ENCODE measurements around the gene COL15A1. TPM values are rescaled to one million over a fixed set of nuclear protein-coding genes. Genes with fewer than 3 reads are reported as not detected.

COL15A1 gene
- total RNA-seq, 2 donors from 2014 or later, result not detected

DNA sequence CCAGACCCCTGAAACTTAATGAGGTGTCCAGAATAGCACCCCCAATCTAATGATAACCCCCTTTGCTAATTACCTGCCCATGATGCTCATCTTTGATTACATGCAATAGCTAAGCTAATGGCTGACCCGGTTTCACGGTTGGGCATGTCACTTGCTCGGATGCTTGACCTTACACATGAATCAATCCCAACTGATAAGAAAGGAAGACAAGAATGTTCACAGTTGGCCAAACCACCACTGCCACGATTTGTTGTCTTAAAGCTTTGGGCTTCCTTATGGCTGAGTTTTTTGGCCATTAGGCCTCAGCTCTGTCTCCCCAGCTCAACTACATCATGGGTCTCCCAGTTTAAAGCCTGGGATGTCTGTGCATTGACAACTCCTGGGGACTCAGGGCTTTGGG, 108.1 kb downstream of the COL15A1 start:
- no peak overlapping the region for H3K27ac Mint-ChIP-seq
- H3K4me3 Mint-ChIP-seq, result no peak overlapping the region
- no peaks in the 10 kb centered on the region for H3K9me3 ChIP-seq (ENCODE audit: control insufficient read depth, low read length, poor library complexity, severe bottlenecking)
- DNase-seq (no peak), ATAC-seq (no peak)
- H3K36me3 Mint-ChIP-seq (ENCODE audit: low read depth), result no peaks in the 10 kb centered on the region
- no peaks in the 10 kb centered on the region for H3K27me3 Mint-ChIP-seq
- H3K4me1 Mint-ChIP-seq, result peaks cover 35% of the 10 kb centered on the region

DNA sequence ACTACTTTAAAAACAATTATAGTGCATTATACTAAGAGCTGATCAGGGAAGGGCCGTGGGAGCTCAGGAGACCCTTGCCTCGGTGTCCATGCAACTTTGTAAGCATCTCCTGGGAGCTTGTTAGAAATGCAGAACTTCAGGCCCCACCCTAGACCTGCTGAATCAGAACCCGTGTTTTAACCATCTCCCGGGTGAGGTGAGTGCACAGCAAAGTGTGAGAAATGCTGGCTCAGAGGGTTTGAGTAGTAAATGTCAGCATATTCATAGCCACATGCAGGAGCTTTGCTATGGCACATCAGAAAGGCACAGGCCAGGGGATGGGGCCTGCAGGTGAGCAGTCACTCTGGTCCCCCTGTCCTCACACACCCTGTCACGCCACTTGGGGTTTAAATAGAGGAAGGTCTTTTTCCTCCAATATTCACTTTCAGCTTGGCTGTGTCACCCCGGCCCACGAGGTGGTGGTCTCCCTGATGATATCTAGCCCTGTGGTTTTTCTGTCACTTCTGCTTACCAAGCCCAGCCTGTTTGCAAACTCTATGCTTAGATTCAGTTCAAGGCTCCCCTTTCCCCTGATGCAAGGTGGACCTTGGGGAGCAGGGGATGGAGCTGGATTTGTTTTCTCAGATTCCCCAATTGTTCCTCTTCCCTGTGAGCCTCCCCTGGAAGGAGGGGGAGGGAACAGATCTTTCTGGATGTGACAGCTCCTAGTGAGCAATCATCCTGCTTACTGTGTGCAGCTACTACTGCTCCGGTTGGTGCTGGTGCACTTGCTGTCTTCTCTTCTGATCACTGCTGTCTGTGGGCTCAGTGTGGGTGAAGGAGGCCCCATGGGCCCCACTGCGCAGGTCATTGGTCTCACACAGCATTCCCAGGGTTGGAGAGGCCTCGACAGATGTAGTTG, 109.4 kb downstream of the COL15A1 start:
- DNase-seq (no peak), ATAC-seq (no peak)
- H3K36me3 Mint-ChIP-seq (ENCODE audit: low read depth), result no peaks in the 10 kb centered on the region
- H3K27me3 Mint-ChIP-seq, result no peaks in the 10 kb centered on the region
- peak overlapping the region; percentile 60 for H3K27ac Mint-ChIP-seq
- H3K9me3 ChIP-seq (ENCODE audit: control insufficient read depth, low read length, poor library complexity, severe bottlenecking), result no peaks in the 10 kb centered on the region
- peak overlapping the region; percentile 52 for H3K4me3 Mint-ChIP-seq
- peaks cover 47% of the 10 kb centered on the region for H3K4me1 Mint-ChIP-seq

DNA sequence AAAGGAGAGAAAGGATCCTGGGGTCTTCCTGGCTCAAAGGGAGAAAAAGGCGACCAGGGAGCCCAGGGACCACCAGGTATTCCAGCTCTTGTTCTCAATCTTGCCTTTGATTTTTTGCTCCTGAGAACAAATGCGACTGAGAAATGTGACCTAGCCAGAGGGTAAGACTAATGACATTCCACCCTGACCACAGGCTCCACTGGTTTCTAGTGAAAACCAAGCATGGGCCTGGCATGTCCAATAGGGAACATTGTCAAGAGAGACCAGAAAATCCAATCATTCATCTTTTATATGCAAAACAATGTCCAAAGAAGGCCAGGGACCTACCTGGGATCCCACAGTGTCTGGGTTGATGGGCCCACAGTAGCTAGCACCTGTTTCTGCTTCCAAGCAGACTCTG, 110.9 kb downstream of the COL15A1 start:
- H3K9me3 ChIP-seq (ENCODE audit: control insufficient read depth, low read length, poor library complexity, severe bottlenecking), result no peaks in the 10 kb centered on the region
- Mint-ChIP-seq H3K36me3 (ENCODE audit: low read depth) (no peaks in the 10 kb centered on the region), H3K27me3 (no peaks in the 10 kb centered on the region), H3K4me1 (peaks cover 57% of the 10 kb centered on the region), H3K27ac (peak overlapping the region; percentile 60), H3K4me3 (no peak overlapping the region)
- no peak for DNase-seq
- ATAC-seq, result no peak

DNA sequence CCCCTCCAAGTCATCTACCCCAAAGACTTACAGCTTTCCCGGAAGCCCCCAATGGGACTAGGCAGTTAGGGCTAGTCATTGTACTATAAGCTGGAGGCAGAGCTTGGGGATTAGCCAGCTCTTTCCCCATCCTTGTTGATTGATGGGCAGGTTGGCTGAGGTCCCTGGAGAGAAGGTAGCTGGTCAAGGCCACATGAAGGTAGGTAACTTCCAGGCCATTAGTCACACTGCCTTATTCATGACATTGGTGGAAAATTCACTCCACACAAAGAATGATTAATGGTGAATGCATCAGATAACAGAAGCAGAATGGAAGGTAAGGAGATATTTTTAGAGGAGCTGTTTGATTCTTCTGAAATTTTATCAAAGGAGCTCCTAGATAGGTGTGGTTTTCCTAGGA, 111.7 kb downstream of the COL15A1 start:
- DNase-seq (no peak), ATAC-seq (no peak)
- Mint-ChIP-seq H3K36me3 (ENCODE audit: low read depth) (no peaks in the 10 kb centered on the region), H3K27me3 (no peaks in the 10 kb centered on the region), H3K4me1 (peaks cover 58% of the 10 kb centered on the region), H3K4me3 (peak overlapping the region; percentile 25), H3K27ac (no peak overlapping the region)
- H3K9me3 ChIP-seq (ENCODE audit: control insufficient read depth, low read length, poor library complexity, severe bottlenecking), result no peaks in the 10 kb centered on the region

DNA sequence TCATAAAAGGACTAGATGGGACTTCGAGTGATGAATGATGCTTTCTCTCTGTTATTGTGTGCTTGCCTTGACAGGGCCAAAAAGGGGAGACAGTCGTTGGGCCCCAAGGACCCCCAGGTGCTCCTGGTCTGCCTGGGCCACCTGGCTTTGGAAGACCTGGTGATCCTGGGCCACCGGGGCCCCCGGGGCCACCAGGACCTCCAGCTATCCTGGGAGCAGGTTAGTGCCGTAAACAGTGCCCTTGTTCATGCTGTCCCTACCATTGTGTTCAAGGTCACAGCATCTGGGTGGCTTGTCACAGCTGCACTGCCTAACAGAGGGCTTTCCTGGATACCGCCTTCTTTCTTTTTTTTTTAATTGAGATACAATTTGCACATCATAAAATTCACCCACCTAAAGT, 112.5 kb downstream of the COL15A1 start:
- Mint-ChIP-seq H3K27me3 (no peaks in the 10 kb centered on the region), H3K4me3 (no peak overlapping the region), H3K36me3 (ENCODE audit: low read depth) (no peaks in the 10 kb centered on the region), H3K4me1 (peaks cover 58% of the 10 kb centered on the region), H3K27ac (no peak overlapping the region)
- no peaks in the 10 kb centered on the region for H3K9me3 ChIP-seq (ENCODE audit: control insufficient read depth, low read length, poor library complexity, severe bottlenecking)
- DNase-seq (no peak), ATAC-seq (no peak)

DNA sequence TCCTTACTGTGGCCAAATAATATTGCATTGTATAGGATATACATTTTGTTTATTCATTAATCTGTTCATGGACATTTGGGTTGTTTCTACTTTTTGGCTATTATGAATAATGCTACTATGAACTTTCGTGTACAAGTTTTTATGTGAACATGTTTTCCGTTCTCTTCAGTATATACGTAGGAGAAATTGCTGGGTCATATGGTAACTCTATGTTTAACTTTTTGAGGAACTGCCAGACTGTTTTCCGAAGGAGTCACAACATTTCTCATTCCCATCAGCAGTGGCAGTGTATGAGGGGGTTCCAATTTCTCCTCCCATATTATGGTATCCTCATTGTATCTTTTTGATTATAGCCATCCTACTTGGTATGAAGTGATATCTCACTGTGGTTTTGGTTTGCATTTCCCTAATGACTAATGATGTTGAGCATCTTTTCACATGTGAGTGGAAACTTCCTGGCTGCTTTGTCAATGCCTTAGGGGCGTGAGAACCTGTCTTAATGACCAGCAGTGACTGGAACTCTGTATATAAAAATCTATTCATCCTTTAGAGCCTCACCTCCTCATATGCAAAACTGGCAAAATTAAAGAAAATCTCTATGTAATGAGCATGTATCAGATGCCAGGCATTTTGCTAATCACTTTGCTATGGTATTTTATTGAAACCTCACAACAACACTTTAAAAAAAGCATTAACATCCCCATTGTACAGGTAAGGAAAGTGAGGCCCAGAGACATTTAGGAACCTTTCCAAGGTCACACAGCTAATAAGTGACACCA, 113.4 kb downstream of the COL15A1 start:
- no peaks in the 10 kb centered on the region for H3K36me3 Mint-ChIP-seq (ENCODE audit: low read depth)
- DNase-seq (no peak), ATAC-seq (peak; percentile 33)
- no peaks in the 10 kb centered on the region for H3K27me3 Mint-ChIP-seq
- H3K9me3 ChIP-seq (ENCODE audit: control insufficient read depth, low read length, poor library complexity, severe bottlenecking), result no peaks in the 10 kb centered on the region
- peak overlapping the region; percentile 96 for H3K4me3 Mint-ChIP-seq
- H3K27ac Mint-ChIP-seq, result peak overlapping the region; percentile 89
- H3K4me1 Mint-ChIP-seq, result peaks cover 58% of the 10 kb centered on the region

- Mint-ChIP-seq H3K27ac (peak overlapping the region; percentile 89), H3K36me3 (ENCODE audit: low read depth) (no peaks in the 10 kb centered on the region), H3K27me3 (no peaks in the 10 kb centered on the region), H3K4me1 (peaks cover 51% of the 10 kb centered on the region), H3K4me3 (peak overlapping the region; percentile 96)
- no peaks in the 10 kb centered on the region for H3K9me3 ChIP-seq (ENCODE audit: control insufficient read depth, low read length, poor library complexity, severe bottlenecking)
- ATAC-seq (peak; percentile 85), DNase-seq (peak in 2 of 3 donors; percentile 20 to 26)
Measured at GRCh38 chr9:99057665-99058625, 114.2 kb downstream of the COL15A1 start.

DNA sequence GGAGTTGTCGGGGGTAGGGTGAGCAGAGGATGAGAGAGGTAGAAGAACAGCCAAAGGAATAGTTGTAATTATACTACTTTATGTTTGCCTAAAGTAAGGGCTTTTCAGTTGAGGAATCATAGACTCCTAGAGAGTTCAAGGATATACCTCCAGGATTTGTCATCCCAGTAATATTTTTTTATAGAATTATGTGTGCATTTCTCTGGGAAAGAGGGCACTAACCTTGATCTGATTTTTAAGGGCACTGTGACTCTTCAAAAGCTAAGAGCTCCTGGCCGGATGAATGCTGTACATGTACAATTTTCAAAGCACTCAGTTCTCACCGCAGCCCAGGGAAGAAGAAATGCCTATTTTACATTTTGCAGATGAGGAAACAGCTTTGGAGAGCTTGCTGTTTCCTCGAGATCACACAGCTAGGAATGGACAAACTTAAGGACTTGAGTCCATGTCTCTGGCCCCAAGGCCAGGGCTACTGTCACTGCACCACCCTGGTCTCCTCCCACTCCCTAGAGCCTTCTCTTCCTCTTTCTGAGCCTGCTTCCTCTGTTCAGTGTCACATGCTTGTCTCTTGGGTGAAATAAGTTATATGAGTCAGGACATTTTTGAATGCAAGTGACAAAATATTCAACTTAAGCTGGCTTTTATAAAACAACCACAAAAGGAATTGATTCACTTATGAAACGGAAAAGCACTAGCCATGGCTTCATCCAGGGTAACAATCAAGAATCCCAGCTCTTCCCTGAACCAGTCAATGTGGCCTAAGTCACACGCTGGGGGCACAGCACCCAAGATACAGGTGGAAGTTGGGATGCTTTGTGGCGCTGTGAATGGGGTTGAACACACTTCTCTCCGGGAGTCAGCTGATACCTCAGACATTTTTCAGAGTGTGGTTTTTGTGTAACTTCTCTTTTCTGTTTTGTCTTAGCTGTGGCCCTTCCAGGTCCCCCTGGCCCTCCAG, 115.5 kb downstream of the COL15A1 start:
- peaks cover 43% of the 10 kb centered on the region for H3K4me1 Mint-ChIP-seq
- H3K27ac Mint-ChIP-seq, result peak overlapping the region; percentile 85
- peak overlapping the region; percentile 59 for H3K4me3 Mint-ChIP-seq
- DNase-seq (no peak), ATAC-seq (peak; percentile 65)
- no peaks in the 10 kb centered on the region for H3K9me3 ChIP-seq (ENCODE audit: control insufficient read depth, low read length, poor library complexity, severe bottlenecking)
- H3K27me3 Mint-ChIP-seq, result no peaks in the 10 kb centered on the region
- H3K36me3 Mint-ChIP-seq (ENCODE audit: low read depth), result no peaks in the 10 kb centered on the region

GRCh38 chr9:99060621-99061020, 116.9 kb downstream of the COL15A1 start:
- peaks cover 45% of the 10 kb centered on the region for H3K4me1 Mint-ChIP-seq

GRCh38 chr9:99062549-99062948, 118.8 kb downstream of the COL15A1 start:
- Mint-ChIP-seq H3K27me3 (no peaks in the 10 kb centered on the region), H3K36me3 (ENCODE audit: low read depth) (peaks cover 2% of the 10 kb centered on the region), H3K4me1 (peaks cover 34% of the 10 kb centered on the region), H3K27ac (no peak overlapping the region), H3K4me3 (no peak overlapping the region)
- no peaks in the 10 kb centered on the region for H3K9me3 ChIP-seq (ENCODE audit: control insufficient read depth, low read length, poor library complexity, severe bottlenecking)
- DNase-seq (no peak), ATAC-seq (no peak)

More at GRCh38 chr9:99060621-99061020, 116.9 kb downstream of the COL15A1 start:
- DNase-seq (no peak), ATAC-seq (no peak)
- no peak overlapping the region for H3K27ac Mint-ChIP-seq
- no peaks in the 10 kb centered on the region for H3K27me3 Mint-ChIP-seq
- H3K4me3 Mint-ChIP-seq, result peak overlapping the region; percentile 31
- no peaks in the 10 kb centered on the region for H3K36me3 Mint-ChIP-seq (ENCODE audit: low read depth)
- H3K9me3 ChIP-seq (ENCODE audit: control insufficient read depth, low read length, poor library complexity, severe bottlenecking), result no peaks in the 10 kb centered on the region

GRCh38 chr9:99063522-99063921, 119.8 kb downstream of the COL15A1 start:
- ATAC-seq (no peak), DNase-seq (no peak)
- Mint-ChIP-seq H3K27me3 (no peaks in the 10 kb centered on the region), H3K4me3 (no peak overlapping the region), H3K27ac (no peak overlapping the region), H3K4me1 (peaks cover 28% of the 10 kb centered on the region), H3K36me3 (ENCODE audit: low read depth) (peaks cover 2% of the 10 kb centered on the region)
- H3K9me3 ChIP-seq (ENCODE audit: control insufficient read depth, low read length, poor library complexity, severe bottlenecking), result no peaks in the 10 kb centered on the region

DNA sequence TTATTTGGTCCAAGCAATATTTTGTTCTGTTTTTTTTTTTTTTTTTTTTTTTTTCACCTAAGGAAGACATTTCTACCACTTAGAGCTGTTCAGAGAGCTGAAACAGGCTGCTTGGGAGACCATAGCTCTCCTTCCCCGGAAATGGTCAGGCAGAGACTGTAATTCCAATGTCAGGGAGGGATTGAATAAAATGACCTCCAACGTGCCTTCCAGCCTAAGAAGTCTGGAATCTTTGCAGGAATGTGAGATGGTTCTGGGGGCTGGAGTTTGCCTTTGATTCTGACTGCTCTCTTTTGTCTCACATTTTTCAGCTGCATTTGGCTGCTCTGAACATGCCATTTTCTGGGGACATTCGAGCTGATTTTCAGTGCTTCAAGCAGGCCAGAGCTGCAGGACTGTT, 122.9 kb downstream of the COL15A1 start:
- Mint-ChIP-seq H3K27me3 (no peaks in the 10 kb centered on the region), H3K36me3 (ENCODE audit: low read depth) (peaks cover 2% of the 10 kb centered on the region), H3K27ac (no peak overlapping the region), H3K4me1 (peaks cover 24% of the 10 kb centered on the region), H3K4me3 (no peak overlapping the region)
- no peaks in the 10 kb centered on the region for H3K9me3 ChIP-seq (ENCODE audit: control insufficient read depth, low read length, poor library complexity, severe bottlenecking)
- DNase-seq (no peak), ATAC-seq (no peak)
